ENCODE results near the gene PPHLN1. TPM values are rescaled to one million over a fixed set of nuclear protein-coding genes. Genes with fewer than 3 reads are reported as not detected.
"Not testable (repeated sequence)": the region's sequence is repeated elsewhere in the genome, so short reads cannot be mapped to it uniquely, and the experiment has no call there.

The PPHLN1 gene
- total and polyA plus RNA-seq, 2 of the 8 experiments (the other 6 are each of a cell fraction or from before 2014, with no cell fraction given) = 34.3 to 71.6 TPM

DNA sequence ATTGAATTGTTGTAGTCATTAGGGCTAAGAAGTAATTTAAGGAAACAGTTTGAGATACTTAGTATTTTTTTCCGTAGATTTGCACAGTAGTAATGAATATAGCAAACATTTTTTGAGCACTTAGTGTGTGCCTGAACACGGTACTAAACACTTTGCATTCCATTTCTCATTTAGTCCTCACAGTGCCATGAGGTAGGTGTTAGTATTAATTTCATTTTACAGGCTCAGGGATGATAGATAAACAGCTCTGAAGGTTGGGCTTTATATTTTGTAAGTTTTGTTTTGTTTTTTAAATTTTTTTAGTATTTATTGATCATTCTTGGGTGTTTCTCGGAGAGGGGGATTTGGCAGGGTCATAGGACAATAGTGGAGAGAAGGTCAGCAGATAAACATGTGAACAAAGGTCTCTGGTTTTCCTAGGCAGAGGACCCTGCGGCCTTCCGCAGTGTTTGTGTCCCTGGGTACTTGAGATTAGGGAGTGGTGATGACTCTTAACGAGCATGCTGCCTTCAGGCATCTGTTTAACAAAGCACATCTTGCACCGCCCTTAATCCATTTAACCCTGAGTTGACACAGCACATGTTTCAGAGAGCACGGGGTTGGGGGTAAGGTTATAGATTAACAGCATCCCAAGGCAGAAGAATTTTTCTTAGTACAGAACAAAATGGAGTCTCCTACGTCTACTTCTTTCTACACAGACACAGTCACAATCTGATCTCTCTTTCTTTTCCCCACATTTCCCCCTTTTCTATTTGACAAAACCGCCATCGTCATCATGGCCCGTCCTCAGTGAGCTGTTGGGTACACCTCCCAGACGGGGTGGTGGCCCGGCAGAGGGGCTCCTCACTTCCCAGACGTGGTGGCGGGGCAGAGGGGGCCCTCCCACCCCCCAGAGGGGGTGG, 23.4 kb downstream of the PPHLN1 start:
- H2BK120ac ChIP-seq (replicated peaks; ENCODE audit: low read depth, low read length); POLR2A ChIA-PET (ENCODE audit: partially characterized antibody); H2BK12ac ChIP-seq (ENCODE audit: low read depth, low read length); H3K27me3 ChIP-seq (replicated peaks in 1 of 4; ENCODE audit: control insufficient read depth in 3 of 4, extremely low read depth in 1 of 4, insufficient read depth in 3 of 4, low read length in 3 of 4); H3K4ac ChIP-seq (replicated peaks; ENCODE audit: insufficient read length, low read depth, low read length); H3K27ac ChIP-seq (ENCODE audit: low read depth, low read length); H4K91ac ChIP-seq (replicated peaks; ENCODE audit: insufficient read length, low read length); H4K8ac ChIP-seq (ENCODE audit: extremely low read depth, insufficient read depth, low read length); H3K9ac ChIP-seq (replicated peaks in 1 of 4; ENCODE audit: extremely low read depth in 1 of 4, low read depth in 3 of 4, low read length in 3 of 4); H2BK5ac ChIP-seq (ENCODE audit: low read depth, low read length); H3K23ac ChIP-seq (ENCODE audit: insufficient read length); H2AFZ ChIP-seq (ENCODE audit: low read length); H4K5ac ChIP-seq (ENCODE audit: insufficient read length, low read depth, low read length); H3K4me1 ChIP-seq (replicated peaks in 1 of 4; ENCODE audit: control insufficient read depth in 3 of 4, insufficient read depth in 4 of 4, low read length in 3 of 4); H3K79me1 ChIP-seq (ENCODE audit: low read depth, low read length); H2BK20ac ChIP-seq (ENCODE audit: low read length); H2BK15ac ChIP-seq (ENCODE audit: low read length); FAIRE-seq; H3K14ac ChIP-seq (ENCODE audit: insufficient read length); H4K20me1 ChIP-seq (replicated peaks in 1 of 2; ENCODE audit: control insufficient read depth in 1 of 2, insufficient read depth in 2 of 2, low read length in 2 of 2); H3K4me2 ChIP-seq (ENCODE audit: insufficient read depth in 1 of 2, low read depth in 2 of 2, low read length in 2 of 2); H3K56ac ChIP-seq (replicated peaks; ENCODE audit: insufficient read length, low read depth, low read length); H3K23me2 ChIP-seq (ENCODE audit: low read depth, low read length); H2AK5ac ChIP-seq (ENCODE audit: low read depth, low read length); H3K4me3 ChIP-seq (ENCODE audit: extremely low read depth in 1 of 4, insufficient read depth in 2 of 4, low read depth in 3 of 4, low read length in 4 of 4); H3K18ac ChIP-seq (ENCODE audit: extremely low read depth, low read length); DNase-seq (ENCODE audit: low read depth in 1 of 2, low spot score in 2 of 2): not testable (repeated sequence)
- peaks cover 4 to 12% of the 10 kb centered on the region in 2 experiments; a peak in 1 of 4 replicates for H3K9me3 ChIP-seq (ENCODE audit: insufficient read depth in 2 of 2, low read depth in 1 of 2, low read length in 1 of 2)
- H3K36me3 ChIP-seq (ENCODE audit: control insufficient read depth in 2 of 4, insufficient read depth in 4 of 4, low read length in 3 of 4) = peaks cover 0 to 13% (median 6%) of the 10 kb centered on the region in 4 experiments; a peak in 4 of 8 replicates
- CTCF ChIA-PET (ENCODE audit: partially characterized antibody) = interaction anchor here (0.7 to 1.0 kb wide), 2 partner anchors 10 to 724 kb away, joined by 3 read pairs; no protein-coding TSS in a partner anchor
- peaks cover 0 to 50% of the 10 kb centered on the region in 2 experiments; a peak in 2 of 4 replicates for H3K79me2 ChIP-seq (ENCODE audit: control insufficient read depth in 1 of 2, insufficient read depth in 2 of 2, low read length in 2 of 2)
- WGBS, 2 experiments (ENCODE audit: extremely low coverage in 1 of 2, insufficient coverage in 1 of 2, insufficient read length in 1 of 2, insufficient replicate concordance in 2 of 2, low coverage in 1 of 2, low lambda C conversion rate in 2 of 2, missing lambda C conversion rate in 1 of 2) = 99% methylated on average over 7 of the region's 16 CpGs; no CpG with 5 or more reads in 1 of the 2 experiments

Measured in H1 (cell line).